Neural progenitor cell (in vitro differentiated cells): ENCODE results near the gene TLE3. TPM values are rescaled to one million over a fixed set of nuclear protein-coding genes. Genes with fewer than 3 reads are reported as not detected.

Experiments used
- DNase-seq: peaks from one replicate; pipeline ENCODE4 v3.0.0-alpha.2; 2016; ENCODE audit warnings: low spot score
- H2AFZ ChIP-seq: fragments of 200-600 bp; sonication (generic); replicated peaks from 2 replicates; pipeline ENCODE4 v1.6.1; 2016; ENCODE audit warnings: antibody characterized with exemption
- H3F3A ChIP-seq: fragments of 200-600 bp; sonication (generic); 2 replicates; pipeline ENCODE4 v1.6.1; 2016; ENCODE audit warnings: antibody characterized with exemption, low read depth
- H3K27ac ChIP-seq: fragments of 200-600 bp; sonication (generic); 2 replicates; pipeline ENCODE4 v1.5.1; 2016; ENCODE audit warnings: mild to moderate bottlenecking
- H3K27me3 ChIP-seq: fragments of 200-600 bp; sonication (generic); 2 replicates; pipeline ENCODE4 v1.6.1; 2016; ENCODE audit warnings: mild to moderate bottlenecking, moderate library complexity
- H3K36me3 ChIP-seq: fragments of 200-600 bp; sonication (generic); 2 replicates; pipeline ENCODE4 v1.5.1; 2016
- H3K4me1 ChIP-seq: fragments of 200-600 bp; sonication (generic); 2 replicates; pipeline ENCODE4 v1.6.1; 2016; ENCODE audit warnings: mixed run types
- H3K4me2 ChIP-seq: fragments of 200-600 bp; sonication (generic); 2 replicates; pipeline ENCODE4 v1.6.1; 2016
- H3K4me3 ChIP-seq: fragments of 200-600 bp; sonication (generic); 2 replicates; pipeline ENCODE4 v1.5.1; 2016
- H3K79me2 ChIP-seq: fragments of 200-600 bp; sonication (generic); 2 replicates; pipeline ENCODE4 v1.6.1; 2016; ENCODE audit warnings: low read depth
- H3K9ac ChIP-seq: fragments of 200-600 bp; sonication (generic); 2 replicates; pipeline ENCODE4 v1.6.1; 2016
- H3K9me3 ChIP-seq: fragments of 200-600 bp; sonication (generic); 2 replicates; pipeline ENCODE4 v1.5.1; 2016; ENCODE audit warnings: low read depth
- H4K20me1 ChIP-seq: fragments of 200-600 bp; sonication (generic); 2 replicates; pipeline ENCODE4 v1.6.1; 2016; ENCODE audit warnings: low read depth
- H3K27ac Mint-ChIP-seq: 3 replicates; pipeline ENCODE4 v1.8.0; 2021; ENCODE audit warnings: mixed read lengths
- H3K27me3 Mint-ChIP-seq: 2 replicates; pipeline ENCODE4 v1.8.0; 2022; ENCODE audit warnings: low read depth, mild to moderate bottlenecking, inconsistent platforms, moderate library complexity, mixed read lengths; ENCODE audit not compliant: insufficient read depth
- H3K36me3 Mint-ChIP-seq: 3 replicates; pipeline ENCODE4 v1.8.0; 2021; ENCODE audit warnings: mixed read lengths
- H3K4me1 Mint-ChIP-seq: 3 replicates; pipeline ENCODE4 v1.8.0; 2021; ENCODE audit warnings: mixed read lengths
- H3K4me3 Mint-ChIP-seq: 3 replicates; pipeline ENCODE4 v1.8.0; 2021; ENCODE audit warnings: mild to moderate bottlenecking, moderate library complexity, mixed read lengths
- H3K9me3 Mint-ChIP-seq: 3 replicates; pipeline ENCODE4 v1.8.0; 2020; ENCODE audit warnings: mixed read lengths
- CTCF ChIP-seq: fragments of 200-600 bp; sonication (generic); IDR thresholded peaks from 2 replicates; pipeline ENCODE4 v1.5.1; 2017; ENCODE audit warnings: antibody characterized with exemption, mild to moderate bottlenecking
- EZH2 ChIP-seq: fragments of 200-600 bp; sonication (generic); IDR thresholded peaks from 2 replicates; pipeline ENCODE4 v1.6.1; 2017; ENCODE audit warnings: antibody characterized with exemption, mild to moderate bottlenecking, moderate library complexity
- EZH2phosphoT487 ChIP-seq: fragments of 200-600 bp; sonication (generic); IDR thresholded peaks from 2 replicates; pipeline ENCODE4 v1.6.1; 2017; ENCODE audit warnings: antibody characterized with exemption
- total RNA-seq: library from RNA; depleted of rRNA; stranded (reverse); fragments of >200 nt; gene quantifications from 2 replicates; pipeline ENCODE4 v1.2.3, GENCODE V29; 2015; ENCODE audit warnings: low replicate concordance

TLE3 gene
- total RNA-seq, 1 donor from 2014 or later = 22.1 TPM

DNA sequence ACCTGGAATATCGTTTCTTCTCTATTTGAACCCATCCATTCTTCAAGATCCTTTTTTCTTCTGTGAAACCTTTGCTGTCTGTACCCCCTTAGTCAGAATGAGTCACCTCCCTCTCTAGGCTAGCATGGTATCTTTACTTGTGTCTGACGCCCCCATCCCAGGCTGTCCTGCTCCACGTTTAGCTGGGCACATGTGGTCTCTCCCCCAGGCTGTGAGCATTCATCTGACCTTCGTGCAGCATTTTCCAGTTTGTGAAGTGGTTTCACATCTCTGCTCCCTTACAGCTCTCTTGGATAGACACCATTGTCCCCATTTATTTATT lies 14.3 kb upstream of the TLE3 start:
- Histone ChIP-seq H3K4me2 (peak overlapping the region; percentile 64), H2AFZ (no peak overlapping the region), H3K27me3 (no peaks in the 10 kb centered on the region), H3K79me2 (no peaks in the 10 kb centered on the region), H3K9me3 (no peaks in the 10 kb centered on the region), H3K4me3 (no peak overlapping the region), H3K9ac (no peak overlapping the region), H3K27ac (no peak overlapping the region), H3K4me1 (peaks cover 28% of the 10 kb centered on the region), H4K20me1 (peaks cover 12% of the 10 kb centered on the region), H3K36me3 (no peaks in the 10 kb centered on the region), H3F3A (peaks cover 14% of the 10 kb centered on the region)
- Mint-ChIP-seq H3K36me3 (no peaks in the 10 kb centered on the region), H3K27me3 (peaks cover 35% of the 10 kb centered on the region), H3K27ac (peak overlapping the region; percentile 61), H3K9me3 (no peaks in the 10 kb centered on the region), H3K4me1 (peaks cover 36% of the 10 kb centered on the region), H3K4me3 (peak overlapping the region; percentile 56)
- no peak for DNase-seq
- no peak for TF ChIP-seq EZH2phosphoT487
- TF ChIP-seq CTCF = no peak
- TF ChIP-seq EZH2 = no peak

- peaks cover 35% of the 10 kb centered on the region for H3K27me3 Mint-ChIP-seq
- Histone ChIP-seq H3K79me2 (no peaks in the 10 kb centered on the region), H3K27me3 (no peaks in the 10 kb centered on the region), H3K9ac (no peak overlapping the region), H3F3A (peaks cover 14% of the 10 kb centered on the region), H3K27ac (peak overlapping the region; percentile 44), H3K4me1 (peaks cover 28% of the 10 kb centered on the region), H2AFZ (no peak overlapping the region), H3K9me3 (no peaks in the 10 kb centered on the region), H3K4me3 (no peak overlapping the region), H3K36me3 (no peaks in the 10 kb centered on the region), H4K20me1 (peaks cover 12% of the 10 kb centered on the region), H3K4me2 (peak overlapping the region; percentile 64)
- peaks cover 34% of the 10 kb centered on the region for H3K4me1 Mint-ChIP-seq
- H3K27ac Mint-ChIP-seq = peak overlapping the region; percentile 61
- H3K9me3 Mint-ChIP-seq = no peaks in the 10 kb centered on the region
- DNase-seq = peak; percentile 92
- H3K36me3 Mint-ChIP-seq = no peaks in the 10 kb centered on the region
- TF ChIP-seq EZH2phosphoT487 (no peak), CTCF (no peak), EZH2 (no peak)
- H3K4me3 Mint-ChIP-seq = peak overlapping the region; percentile 73
Measured at GRCh38 chr15:70111203-70112073, 13.7 kb upstream of the TLE3 start.

DNA sequence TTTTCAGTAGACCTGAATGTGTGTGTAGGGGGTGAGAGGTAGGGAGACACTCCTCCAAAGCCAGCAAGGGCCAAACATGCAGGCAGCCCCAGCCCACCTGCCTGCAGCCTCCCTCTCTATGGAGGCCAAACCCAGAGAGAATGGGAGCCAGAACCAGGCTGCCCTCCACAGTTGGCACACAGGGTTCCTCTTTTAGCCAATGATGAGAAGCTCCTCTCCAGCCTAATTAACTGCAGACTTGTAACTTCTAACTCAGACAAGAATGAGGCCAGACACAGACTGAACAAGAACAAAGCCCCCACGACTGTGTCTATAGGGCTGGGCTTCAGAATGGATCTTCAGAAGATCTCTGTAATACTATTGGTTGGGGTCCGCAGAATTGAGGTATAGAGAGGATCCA lies 12.3 kb upstream of the TLE3 start:
- no peak for TF ChIP-seq EZH2
- no peak for TF ChIP-seq EZH2phosphoT487
- TF ChIP-seq CTCF = no peak
- Histone ChIP-seq H2AFZ (no peak overlapping the region), H3K4me1 (peaks cover 28% of the 10 kb centered on the region), H3K27me3 (no peaks in the 10 kb centered on the region), H3K36me3 (no peaks in the 10 kb centered on the region), H3K9ac (no peak overlapping the region), H4K20me1 (peaks cover 12% of the 10 kb centered on the region), H3K4me3 (no peak overlapping the region), H3F3A (peaks cover 14% of the 10 kb centered on the region), H3K79me2 (no peaks in the 10 kb centered on the region), H3K27ac (no peak overlapping the region), H3K4me2 (no peak overlapping the region), H3K9me3 (no peaks in the 10 kb centered on the region)
- Mint-ChIP-seq H3K27ac (no peak overlapping the region), H3K4me1 (peaks cover 30% of the 10 kb centered on the region), H3K27me3 (peaks cover 34% of the 10 kb centered on the region), H3K9me3 (no peaks in the 10 kb centered on the region), H3K4me3 (no peak overlapping the region), H3K36me3 (no peaks in the 10 kb centered on the region)
- no peak for DNase-seq
